GM13976 (cell line): ENCODE data around the gene HOXD13.

Experiments
- DNase-seq: peaks from one replicate; pipeline ENCODE4 v3.0.0; 2012; ENCODE audit warnings: low spot score
- CTCF ChIP-seq: IDR thresholded peaks from 2 replicates; pipeline ENCODE4 v1.5.1; 2012; ENCODE audit warnings: borderline replicate concordance, mild to moderate bottlenecking; ENCODE audit not compliant: insufficient read depth; ENCODE audit errors: extremely low read depth, missing control alignments, control extremely low read depth
- in situ Hi-C: fragments of 300-500 bp; cut with MboI; formaldehyde crosslinking; loops from one replicate; pipeline ENCODE4 v1.12.0; 2022; ENCODE audit warnings: low sequenced_read_pairs, mixed read lengths, inconsistent platforms; ENCODE audit not compliant: unreplicated experiment

Gene HOXD13

GRCh38 chr2:176136374-176137251 is 44.1 kb downstream of the HOXD13 start:
- in situ Hi-C loops = loop anchor here (25.0 kb wide), 1 partner anchor 676 kb away; no protein-coding TSS in a partner anchor
- no peak for DNase-seq
- no peak for TF ChIP-seq CTCF

GRCh38 chr2:176137252-176137580 is 44.7 kb downstream of the HOXD13 start:
- TF ChIP-seq CTCF = no peak
- DNase-seq = no peak
- in situ Hi-C loops = loop anchor here (25.0 kb wide), 1 partner anchor 675 kb away; no protein-coding TSS in a partner anchor

GRCh38 chr2:176137906-176138305 is 45.4 kb downstream of the HOXD13 start:
- DNase-seq = no peak
- no peak for TF ChIP-seq CTCF
- in situ Hi-C loops = loop anchor here (25.0 kb wide), 1 partner anchor 674 kb away; no protein-coding TSS in a partner anchor

- DNase-seq = no peak
- no peak for TF ChIP-seq CTCF
- in situ Hi-C loops = loop anchor here (25.0 kb wide), 1 partner anchor 674 kb away; no protein-coding TSS in a partner anchor
These were observed 46.0 kb downstream of the HOXD13 start for GRCh38 chr2:176138526-176138922.

- TF ChIP-seq CTCF = no peak
- no peak for DNase-seq
- in situ Hi-C loops = loop anchor here (25.0 kb wide), 1 partner anchor 673 kb away; no protein-coding TSS in a partner anchor
These were observed 46.6 kb downstream of the HOXD13 start for GRCh38 chr2:176138923-176139660.

- no peak for TF ChIP-seq CTCF
- in situ Hi-C loops = loop anchor here (10.0 to 25.0 kb wide), 4 partner anchors 315 to 672 kb away; no protein-coding TSS in a partner anchor
- DNase-seq = no peak
These were observed 47.4 kb downstream of the HOXD13 start for GRCh38 chr2:176139661-176140512.
